ENCODE results near the gene PDGFB. TPM values are rescaled to one million over a fixed set of nuclear protein-coding genes. Genes with fewer than 3 reads are reported as not detected.

PDGFB gene
- total RNA-seq, 1 experiment from 2014 or later, result 78.0 TPM

DNA sequence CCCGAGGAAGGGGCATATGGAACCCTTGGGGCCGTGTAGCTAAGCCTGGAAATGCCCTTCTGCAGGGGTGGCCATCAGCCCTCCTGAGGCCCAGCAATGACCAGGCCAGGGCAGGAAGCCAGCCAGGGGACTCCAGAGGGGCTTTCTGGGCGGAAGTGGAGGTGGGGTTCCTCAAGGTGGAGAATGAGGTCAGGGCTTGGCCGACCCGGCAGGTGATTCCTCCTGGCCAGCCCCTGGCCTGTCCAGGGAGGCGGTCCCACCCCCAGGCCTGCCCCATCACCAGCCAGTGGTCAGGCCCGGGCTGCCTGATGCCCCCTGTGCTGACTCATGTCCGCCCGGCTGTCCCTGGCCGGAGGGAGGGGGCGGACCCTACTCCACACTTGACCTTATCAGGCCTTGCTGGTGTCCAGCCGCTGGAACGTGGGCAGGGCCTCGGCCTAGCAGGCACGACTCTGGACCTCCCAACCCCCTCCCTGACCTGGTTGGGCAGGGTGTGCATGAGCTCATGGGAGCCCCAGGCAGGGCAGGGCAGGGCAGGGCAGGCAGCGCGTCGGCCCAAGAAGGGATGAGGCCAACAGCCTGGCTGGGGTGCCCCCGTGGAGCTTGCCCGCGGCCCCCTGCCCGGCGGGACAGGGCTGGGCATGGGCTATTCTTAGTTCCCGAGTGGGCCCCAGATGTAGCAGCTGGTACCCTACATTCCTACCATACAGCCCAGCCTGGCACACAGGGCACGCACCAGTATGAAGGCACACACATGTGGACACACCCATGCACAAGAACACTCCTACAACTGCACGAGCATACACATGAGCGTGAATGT, 38.8 kb upstream of the PDGFB start:
- POLR2A ChIA-PET, result interaction anchor here (0.6 kb wide), 2 partner anchors 16 to 254 kb away, joined by 3 read pairs; no protein-coding TSS in a partner anchor
- no TSS peak for BruUV-seq (replicated peaks)

DNA sequence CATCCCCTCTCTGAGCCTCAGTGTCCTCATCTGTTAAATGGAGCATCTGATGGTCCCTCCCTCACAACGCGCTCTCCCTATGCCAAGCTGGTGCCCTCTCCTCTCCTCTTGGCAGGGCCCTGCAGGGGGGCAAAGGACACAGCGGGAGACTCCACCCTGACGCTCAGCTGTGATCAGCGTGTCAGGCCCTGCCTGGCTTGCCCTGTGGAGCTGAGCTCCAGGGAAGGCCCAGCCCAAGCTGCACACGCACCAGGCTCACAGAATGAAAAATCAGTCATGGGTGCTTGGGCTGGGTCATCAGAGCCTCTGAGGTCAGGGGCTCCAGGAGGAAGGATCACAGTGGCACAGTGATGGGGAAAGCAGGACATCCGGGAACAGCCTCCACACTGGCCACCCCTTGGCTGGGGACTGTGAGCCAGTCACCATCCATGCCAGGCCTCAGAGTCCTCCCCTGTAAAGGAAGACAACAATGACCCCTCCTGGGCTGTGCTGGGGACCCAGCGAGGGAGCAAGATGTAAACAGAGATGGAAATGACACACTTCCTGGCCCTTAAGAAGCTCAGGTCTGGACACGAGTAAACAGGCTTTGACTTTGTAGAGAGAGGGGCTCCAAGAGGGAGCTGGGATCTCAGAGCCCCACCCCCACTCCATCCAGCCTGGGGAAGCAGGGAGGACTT, 38.0 kb upstream of the PDGFB start:
- Histone ChIP-seq H3K27me3 (ENCODE audit: control insufficient read depth, insufficient read depth, low read length) (no peaks in the 10 kb centered on the region), H3K4me3 (ENCODE audit: low read depth in 2 of 2, low read length in 2 of 2) (no peak overlapping the region), H3K9me3 (ENCODE audit: control insufficient read depth, insufficient read depth, low read depth, low read length) (no peaks in the 10 kb centered on the region), H3K27ac (ENCODE audit: low read length) (peak overlapping the region; percentile 89), H3K36me3 (ENCODE audit: control insufficient read depth, insufficient read depth, low read length) (no peaks in the 10 kb centered on the region), H3K4me1 (ENCODE audit: control insufficient read depth, insufficient read depth, low read length) (peaks cover 48% of the 10 kb centered on the region)
- CTCF ChIA-PET, result no interaction called here
- intact Hi-C loops (cut with micrococcal nuclease; ENCODE audit: unreplicated experiment), result no loop called here
- POLR2A ChIA-PET, result interaction anchor here (0.6 kb wide), 2 partner anchors 17 to 253 kb away, joined by 3 read pairs; no protein-coding TSS in a partner anchor
- TF ChIP-seq TCF7L2 (IDR thresholded peaks at IDR 0.05; ENCODE audit: low read depth, low read length), result no peak
- TF ChIP-seq, protein P1, sequence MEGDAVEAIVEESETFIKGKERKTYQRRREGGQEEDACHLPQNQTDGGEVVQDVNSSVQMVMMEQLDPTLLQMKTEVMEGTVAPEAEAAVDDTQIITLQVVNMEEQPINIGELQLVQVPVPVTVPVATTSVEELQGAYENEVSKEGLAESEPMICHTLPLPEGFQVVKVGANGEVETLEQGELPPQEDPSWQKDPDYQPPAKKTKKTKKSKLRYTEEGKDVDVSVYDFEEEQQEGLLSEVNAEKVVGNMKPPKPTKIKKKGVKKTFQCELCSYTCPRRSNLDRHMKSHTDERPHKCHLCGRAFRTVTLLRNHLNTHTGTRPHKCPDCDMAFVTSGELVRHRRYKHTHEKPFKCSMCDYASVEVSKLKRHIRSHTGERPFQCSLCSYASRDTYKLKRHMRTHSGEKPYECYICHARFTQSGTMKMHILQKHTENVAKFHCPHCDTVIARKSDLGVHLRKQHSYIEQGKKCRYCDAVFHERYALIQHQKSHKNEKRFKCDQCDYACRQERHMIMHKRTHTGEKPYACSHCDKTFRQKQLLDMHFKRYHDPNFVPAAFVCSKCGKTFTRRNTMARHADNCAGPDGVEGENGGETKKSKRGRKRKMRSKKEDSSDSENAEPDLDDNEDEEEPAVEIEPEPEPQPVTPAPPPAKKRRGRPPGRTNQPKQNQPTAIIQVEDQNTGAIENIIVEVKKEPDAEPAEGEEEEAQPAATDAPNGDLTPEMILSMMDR (IDR thresholded peaks at IDR 0.05), result no peak
- no peak for TF ChIP-seq SIN3A (IDR thresholded peaks at IDR 0.05; ENCODE audit: borderline replicate concordance, insufficient read depth, low read depth, low read length)
- TF ChIP-seq, protein P2, sequence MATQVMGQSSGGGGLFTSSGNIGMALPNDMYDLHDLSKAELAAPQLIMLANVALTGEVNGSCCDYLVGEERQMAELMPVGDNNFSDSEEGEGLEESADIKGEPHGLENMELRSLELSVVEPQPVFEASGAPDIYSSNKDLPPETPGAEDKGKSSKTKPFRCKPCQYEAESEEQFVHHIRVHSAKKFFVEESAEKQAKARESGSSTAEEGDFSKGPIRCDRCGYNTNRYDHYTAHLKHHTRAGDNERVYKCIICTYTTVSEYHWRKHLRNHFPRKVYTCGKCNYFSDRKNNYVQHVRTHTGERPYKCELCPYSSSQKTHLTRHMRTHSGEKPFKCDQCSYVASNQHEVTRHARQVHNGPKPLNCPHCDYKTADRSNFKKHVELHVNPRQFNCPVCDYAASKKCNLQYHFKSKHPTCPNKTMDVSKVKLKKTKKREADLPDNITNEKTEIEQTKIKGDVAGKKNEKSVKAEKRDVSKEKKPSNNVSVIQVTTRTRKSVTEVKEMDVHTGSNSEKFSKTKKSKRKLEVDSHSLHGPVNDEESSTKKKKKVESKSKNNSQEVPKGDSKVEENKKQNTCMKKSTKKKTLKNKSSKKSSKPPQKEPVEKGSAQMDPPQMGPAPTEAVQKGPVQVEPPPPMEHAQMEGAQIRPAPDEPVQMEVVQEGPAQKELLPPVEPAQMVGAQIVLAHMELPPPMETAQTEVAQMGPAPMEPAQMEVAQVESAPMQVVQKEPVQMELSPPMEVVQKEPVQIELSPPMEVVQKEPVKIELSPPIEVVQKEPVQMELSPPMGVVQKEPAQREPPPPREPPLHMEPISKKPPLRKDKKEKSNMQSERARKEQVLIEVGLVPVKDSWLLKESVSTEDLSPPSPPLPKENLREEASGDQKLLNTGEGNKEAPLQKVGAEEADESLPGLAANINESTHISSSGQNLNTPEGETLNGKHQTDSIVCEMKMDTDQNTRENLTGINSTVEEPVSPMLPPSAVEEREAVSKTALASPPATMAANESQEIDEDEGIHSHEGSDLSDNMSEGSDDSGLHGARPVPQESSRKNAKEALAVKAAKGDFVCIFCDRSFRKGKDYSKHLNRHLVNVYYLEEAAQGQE (IDR thresholded peaks at IDR 0.05; ENCODE audit: insufficient read depth in 1 of 2, low read depth in 2 of 2, low read length in 1 of 2), result no peak
- no peak for DNase-seq (ENCODE audit: low read depth, low spot score)
- peak; percentile 47 for ATAC-seq
- no TSS peak for BruUV-seq (replicated peaks)
- in situ Hi-C loops (cut with HindIII; ENCODE audit: low pct_unique_long_range_greater_than_20kb, low sequenced_read_pairs), result no loop called here

More for the DNA sequence above, 38.8 kb upstream of the PDGFB start:
- ATAC-seq (peak; percentile 85), DNase-seq (ENCODE audit: low read depth, low spot score) (no peak)
- intact Hi-C loops (cut with micrococcal nuclease; ENCODE audit: unreplicated experiment) (no loop called here), in situ Hi-C loops (cut with HindIII; ENCODE audit: low pct_unique_long_range_greater_than_20kb, low sequenced_read_pairs) (no loop called here)
- TF ChIP-seq POLR2AphosphoS5 (IDR thresholded peaks at IDR 0.05; ENCODE audit: low read depth, low read length) (no peak), TCF7L2 (IDR thresholded peaks at IDR 0.05; ENCODE audit: low read depth, low read length) (no peak)
- TF ChIP-seq, protein P2 (IDR thresholded peaks at IDR 0.05; ENCODE audit: insufficient read depth in 1 of 2, low read depth in 2 of 2, low read length in 1 of 2), result peak in 1 of 2 experiments; percentile 47; a peak in 1 of 4 replicates
- TF ChIP-seq, protein P1 (IDR thresholded peaks at IDR 0.05), result no peak
- Histone ChIP-seq H3K9me3 (ENCODE audit: control insufficient read depth, insufficient read depth, low read depth, low read length) (no peaks in the 10 kb centered on the region), H3K27ac (ENCODE audit: low read length) (peak overlapping the region; percentile 89), H3K4me1 (ENCODE audit: control insufficient read depth, insufficient read depth, low read length) (peaks cover 48% of the 10 kb centered on the region), H3K4me3 (ENCODE audit: low read depth in 2 of 2, low read length in 2 of 2) (no peak overlapping the region), H3K36me3 (ENCODE audit: control insufficient read depth, insufficient read depth, low read length) (no peaks in the 10 kb centered on the region), H3K27me3 (ENCODE audit: control insufficient read depth, insufficient read depth, low read length) (no peaks in the 10 kb centered on the region)
- CTCF ChIA-PET, result no interaction called here
